HG03520 (cell line): ENCODE measurements around the gene PRSS22.

Experiments
- ATAC-seq: cut with Tn5 transposase; IDR thresholded peaks from one replicate; pipeline ENCODE4 v1.9.1; 2021; ENCODE audit warnings: mild to moderate bottlenecking, moderate library complexity; ENCODE audit not compliant: unreplicated experiment

Gene PRSS22

DNA sequence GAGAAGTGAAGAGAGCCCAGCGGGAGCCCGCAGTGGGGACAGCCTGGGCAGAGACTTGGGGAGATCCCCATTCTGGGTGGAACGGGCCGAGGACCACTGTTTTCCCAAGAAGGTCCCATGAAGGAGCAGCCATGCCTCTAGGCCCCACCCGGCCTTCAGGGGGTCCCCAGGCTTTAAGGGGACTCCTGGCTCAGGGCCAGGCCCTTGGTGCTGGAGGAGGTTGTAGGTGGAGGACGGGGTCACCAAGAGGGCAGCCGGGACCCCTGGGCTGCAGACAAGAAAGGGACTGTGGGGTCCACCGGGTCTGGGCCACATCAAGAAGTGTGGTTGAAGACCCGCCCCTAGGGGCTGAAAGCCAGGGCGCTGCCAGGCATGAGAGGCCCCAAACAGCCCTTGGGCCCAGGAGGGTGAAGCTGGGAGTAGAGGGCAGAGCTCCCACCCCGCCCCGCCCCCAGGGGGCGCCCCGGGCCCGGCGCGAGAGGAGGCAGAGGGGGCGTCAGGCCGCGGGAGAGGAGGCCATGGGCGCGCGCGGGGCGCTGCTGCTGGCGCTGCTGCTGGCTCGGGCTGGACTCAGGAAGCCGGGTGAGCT lies 41.1 kb downstream of the PRSS22 start, which contains the start of gene PRSS21:
PRSS21 (plus strand) TSS at position 487 of the 589 bp plus-strand sequence; CDS start at position 519, 32 bp downstream.
- ATAC-seq, result no peak

DNA sequence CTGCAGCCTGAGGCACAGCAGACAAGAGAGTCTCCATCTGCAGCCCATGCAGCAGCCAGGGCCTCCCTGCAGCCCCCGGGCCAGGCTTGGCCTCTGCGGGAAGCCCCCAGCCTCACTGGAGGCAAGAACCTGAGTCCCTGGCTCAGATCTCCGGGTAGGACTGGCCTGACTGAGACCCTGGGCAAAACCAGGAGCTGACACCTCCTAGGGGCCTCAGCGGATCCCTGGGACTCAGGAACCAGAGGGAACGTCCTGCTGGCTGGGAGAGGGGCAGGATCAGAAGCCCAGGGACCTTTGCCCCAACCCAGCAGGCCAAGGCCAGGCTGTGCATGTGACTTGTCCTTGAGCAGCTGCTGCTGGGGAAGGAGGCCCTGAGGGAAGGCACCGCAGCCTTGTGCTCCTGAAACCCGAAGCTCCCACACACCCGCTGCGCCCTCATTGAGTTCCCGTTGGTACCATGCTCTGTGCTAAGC lies 42.6 kb downstream of the PRSS22 start:
- no peak for ATAC-seq

DNA sequence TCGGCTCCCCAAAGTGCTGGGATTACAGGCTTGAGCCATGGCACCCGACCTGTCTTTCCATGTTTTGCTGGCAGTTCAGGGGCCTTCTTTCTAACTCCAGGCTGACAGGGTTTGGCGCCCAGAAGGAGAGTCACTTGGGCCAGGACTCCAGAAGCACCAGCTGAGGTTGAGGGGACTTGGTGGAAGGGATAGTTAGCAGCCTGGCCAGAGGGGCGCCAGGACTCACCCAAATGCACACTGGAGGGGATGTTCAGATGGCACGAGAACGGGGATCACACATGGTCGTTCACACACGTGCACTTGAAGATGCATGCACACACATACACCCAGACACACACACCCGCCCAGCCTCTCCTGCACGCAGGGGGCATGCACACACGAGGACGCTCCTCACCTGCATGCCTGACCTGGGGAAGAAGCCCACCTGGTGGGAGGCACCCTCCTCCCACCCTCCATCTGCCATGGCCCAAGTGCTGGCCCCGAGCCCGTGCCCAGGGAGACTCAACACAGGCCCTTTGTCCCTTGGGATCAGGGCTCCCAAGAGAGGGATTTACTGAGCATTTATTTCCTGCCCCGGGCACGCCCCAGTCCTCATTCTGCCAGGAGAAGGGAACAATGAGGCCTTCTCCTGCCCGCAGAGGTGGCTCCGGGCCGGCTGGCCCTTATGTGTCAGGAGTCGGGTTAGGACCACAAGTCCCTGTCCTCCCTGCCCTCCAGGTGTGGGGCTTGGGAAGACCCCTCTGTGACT lies 43.2 kb downstream of the PRSS22 start:
- no peak for ATAC-seq

DNA sequence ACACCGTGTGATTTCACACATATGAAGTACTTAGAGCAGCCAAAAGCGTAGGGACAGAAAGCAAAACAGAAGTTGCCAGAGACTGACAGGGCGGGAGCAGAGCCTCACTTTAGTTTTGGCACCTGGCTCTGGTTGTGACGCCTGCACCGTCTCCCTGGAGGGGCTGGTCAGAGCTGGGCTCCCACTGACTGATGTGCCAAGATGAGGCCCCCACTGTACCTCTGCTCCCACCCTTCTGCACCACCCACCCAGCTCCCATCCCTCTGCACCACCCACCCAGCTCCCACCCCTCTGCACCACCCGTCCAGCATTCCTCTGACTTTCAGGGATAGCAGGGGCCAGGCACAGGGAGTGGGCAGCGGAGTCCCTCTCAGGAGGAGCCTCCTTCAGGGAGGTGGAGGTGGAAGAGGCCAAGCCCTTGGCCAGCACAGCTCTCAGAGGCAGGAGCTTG lies 44.2 kb downstream of the PRSS22 start:
- ATAC-seq, result no peak

DNA sequence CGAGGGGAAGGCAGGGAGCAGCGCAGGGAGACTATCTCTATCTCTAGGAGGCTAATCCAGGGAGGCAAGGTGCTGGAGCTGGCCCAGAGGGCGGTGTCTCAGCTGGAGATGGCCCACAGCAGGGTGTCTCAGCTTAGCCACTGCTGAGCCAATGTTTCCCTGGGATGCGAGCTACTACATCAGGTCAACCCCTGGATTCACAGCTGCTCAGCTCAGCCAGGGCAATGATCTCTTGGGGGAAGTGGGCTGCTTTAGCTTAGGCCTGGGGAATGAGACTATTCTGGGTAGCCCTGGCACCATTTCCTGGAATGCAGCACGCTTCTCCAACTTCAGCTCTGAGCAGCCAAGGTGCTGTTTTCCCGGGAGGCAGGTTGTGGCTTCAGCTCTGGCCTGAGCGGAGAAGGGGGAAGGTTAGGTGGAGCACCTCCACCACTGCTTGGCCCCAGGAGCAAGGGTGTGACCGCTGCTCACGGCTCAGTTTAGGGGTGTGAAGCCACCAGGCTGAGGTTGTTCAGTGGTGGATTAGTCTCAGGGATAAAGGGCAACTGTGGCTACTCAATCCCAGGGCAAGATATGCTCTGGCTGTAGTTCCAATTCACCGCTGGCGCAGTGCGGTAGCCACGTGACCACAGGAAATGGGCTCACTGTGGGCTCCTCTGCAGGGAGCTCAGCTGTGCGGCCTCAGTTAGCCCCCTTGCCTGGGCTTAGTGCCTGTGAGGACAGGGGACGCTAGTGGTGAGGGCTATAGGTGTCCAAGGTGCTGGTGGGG lies 46.1 kb downstream of the PRSS22 start:
- no peak for ATAC-seq

DNA sequence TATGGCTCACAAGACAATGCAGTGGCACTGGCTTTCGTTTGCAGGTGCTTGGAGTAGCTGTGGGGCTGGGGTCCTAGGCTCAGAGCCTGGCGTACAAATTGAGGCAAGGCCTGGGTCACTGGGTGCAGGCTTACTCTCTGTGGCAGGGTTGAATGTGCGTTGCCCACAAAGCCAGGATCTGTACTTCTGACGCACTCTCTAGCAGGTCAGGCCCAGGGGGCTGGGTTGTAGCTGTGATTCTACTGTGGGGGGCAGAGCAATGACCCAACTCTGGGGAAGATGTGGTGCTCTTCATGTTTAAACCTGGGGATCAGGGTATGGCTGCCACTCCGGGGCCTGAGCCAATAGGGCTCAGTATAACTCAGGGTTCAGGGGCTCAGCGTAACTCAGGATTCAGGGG lies 47.3 kb downstream of the PRSS22 start:
- ATAC-seq, result no peak

DNA sequence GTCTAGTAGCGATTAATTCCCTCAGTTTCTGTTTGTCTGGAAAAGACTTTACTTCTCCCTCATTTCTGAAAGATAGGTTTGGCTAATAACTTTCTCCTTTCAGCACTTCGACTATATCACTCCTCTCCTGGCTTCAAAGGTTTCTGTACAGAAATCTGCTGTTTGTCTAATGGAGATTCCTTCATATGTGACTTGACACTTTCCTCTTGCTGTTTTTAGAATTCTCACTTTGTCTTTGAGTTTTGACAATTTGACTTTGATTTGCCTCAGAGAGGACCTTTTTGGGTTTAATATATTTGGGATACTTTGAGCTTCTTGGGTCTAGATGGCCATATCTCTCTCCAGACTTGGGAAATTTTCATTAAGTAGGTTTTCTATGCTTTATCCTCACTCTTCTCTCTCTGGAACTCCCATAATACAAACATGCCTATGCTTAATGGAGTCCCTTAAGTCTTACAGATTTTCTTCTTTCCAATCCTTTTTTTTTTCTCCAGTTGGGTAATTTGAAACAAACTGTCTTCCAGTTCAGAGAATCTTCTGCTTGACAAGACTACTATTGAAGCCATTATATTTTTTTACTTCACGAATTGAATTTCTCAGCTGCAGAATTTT lies 48.7 kb downstream of the PRSS22 start:
- ATAC-seq, result no peak

DNA sequence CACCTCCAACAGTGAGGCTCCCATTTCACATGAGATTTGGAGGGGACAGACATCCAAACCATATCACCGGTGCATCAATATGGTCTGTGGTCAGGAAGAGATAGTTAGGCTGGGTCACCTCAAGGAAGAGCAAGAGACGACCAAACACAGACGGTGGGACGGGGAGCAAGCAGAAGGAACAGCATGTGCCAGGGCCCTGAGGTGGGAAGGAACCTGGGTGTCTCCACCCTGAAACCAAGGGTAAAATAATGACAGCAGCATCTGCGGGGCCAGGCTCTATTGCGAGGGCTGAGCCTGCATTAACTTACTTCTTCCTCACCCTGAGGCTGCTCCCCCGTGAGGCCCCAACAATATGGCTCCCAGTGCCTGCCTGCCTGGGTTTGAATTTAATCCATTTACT lies 49.8 kb downstream of the PRSS22 start:
- no peak for ATAC-seq

DNA sequence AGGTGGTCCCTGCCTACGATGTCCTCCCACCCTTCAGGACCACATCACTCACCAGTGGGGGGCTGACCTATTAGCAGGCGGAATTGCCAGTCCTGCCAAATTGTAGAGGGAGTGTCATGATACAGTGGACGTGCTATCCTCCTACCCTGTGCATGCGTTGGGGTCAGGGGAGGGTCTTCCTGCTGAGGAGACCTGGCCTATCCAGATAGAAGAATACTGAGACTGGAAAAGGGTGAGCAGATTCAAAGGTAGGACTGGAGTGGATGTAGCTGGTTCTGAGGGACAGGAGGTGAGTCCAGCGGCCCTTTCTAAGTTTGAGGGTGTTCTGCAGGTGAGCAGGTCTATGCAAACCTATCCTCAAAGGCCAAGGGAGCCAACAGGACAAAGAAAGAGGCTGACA lies 51.7 kb downstream of the PRSS22 start:
- ATAC-seq, result no peak

DNA sequence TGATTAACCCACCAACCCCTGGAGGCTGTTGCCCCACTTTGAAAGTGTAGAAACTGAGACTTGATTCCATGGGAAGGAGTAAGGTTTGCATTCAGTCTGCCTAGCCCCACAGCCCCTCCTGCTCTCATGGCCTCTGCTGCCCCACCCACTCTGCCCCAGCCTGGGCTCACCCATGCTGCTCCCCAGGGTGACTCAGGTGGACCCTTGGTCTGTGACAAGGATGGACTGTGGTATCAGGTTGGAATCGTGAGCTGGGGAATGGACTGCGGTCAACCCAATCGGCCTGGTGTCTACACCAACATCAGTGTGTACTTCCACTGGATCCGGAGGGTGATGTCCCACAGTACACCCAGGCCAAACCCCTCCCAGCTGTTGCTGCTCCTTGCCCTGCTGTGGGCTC lies 53.2 kb downstream of the PRSS22 start:
- no peak for ATAC-seq

DNA sequence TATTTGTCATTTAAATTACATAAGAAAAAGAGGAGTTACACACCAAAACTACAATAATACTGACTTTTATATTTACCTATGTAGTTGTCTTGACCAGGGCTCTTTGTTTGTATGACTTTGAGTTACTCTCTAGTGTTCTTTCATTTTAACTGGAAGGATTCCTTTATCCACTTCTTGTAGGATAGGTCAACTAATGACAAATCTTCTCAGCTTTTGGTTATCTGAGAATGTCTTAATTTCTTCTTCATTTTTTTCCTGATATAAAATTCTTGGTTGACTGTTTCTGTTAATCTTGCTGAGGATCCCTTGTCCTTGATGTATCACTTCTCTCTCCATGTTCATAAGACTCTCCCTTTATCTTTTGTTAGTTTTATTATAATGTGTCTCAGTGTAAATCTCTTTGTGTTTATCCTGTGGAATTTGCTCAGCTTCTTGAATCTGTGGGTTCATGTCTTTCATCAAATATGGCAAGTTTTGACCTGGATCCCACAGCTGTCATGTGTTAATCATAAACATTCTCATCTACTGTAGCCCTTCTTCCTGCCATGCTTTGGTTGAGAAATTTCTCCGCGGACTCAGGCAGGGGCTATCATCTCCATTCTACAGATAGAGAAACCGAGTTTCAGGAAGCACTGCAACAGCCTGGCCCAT lies 54.3 kb downstream of the PRSS22 start:
- ATAC-seq, result no peak
